IMR-90 (cell line): ENCODE results near the gene OGT.

Source experiments
- CEBPB ChIP-seq: IDR thresholded peaks from 2 replicates; pipeline ENCODE4 v1.6.1; 2012; ENCODE audit warnings: low read depth, low read length, improper control_type of control experiment
- ELK1 ChIP-seq: fragments of 150-350 bp; IDR thresholded peaks from 2 replicates; pipeline ENCODE4 v1.6.1; 2016; ENCODE audit warnings: low read depth, mild to moderate bottlenecking, low read length, moderate library complexity, borderline replicate concordance
- MAZ ChIP-seq: IDR thresholded peaks from 2 replicates; pipeline ENCODE4 v1.6.1; 2012; ENCODE audit warnings: low read depth, mild to moderate bottlenecking, low read length, improper control_type of control experiment, moderate library complexity, borderline replicate concordance
- POLR2A ChIP-seq: IDR thresholded peaks from 2 replicates; pipeline ENCODE4 v1.6.1; 2012; ENCODE audit warnings: mild to moderate bottlenecking, low read depth, low read length
- RFX5 ChIP-seq: IDR thresholded peaks from 2 replicates; pipeline ENCODE4 v1.8.0; 2012; ENCODE audit warnings: low read depth, mild to moderate bottlenecking, low read length, moderate library complexity
- SMC3 ChIP-seq: fragments of 150-350 bp; IDR thresholded peaks from 2 replicates; pipeline ENCODE4 v1.6.1; 2016; ENCODE audit warnings: low read depth, mild to moderate bottlenecking, antibody characterized with exemption, low read length, moderate library complexity
- TF ChIP-seq, protein P1 (sequence below): conservative IDR thresholded peaks from 2 replicates; pipeline ENCODE4 v1.5.1; 2012; ENCODE audit warnings: mild to moderate bottlenecking, low read depth, low read length, improper control_type of control experiment

- no peak for TF ChIP-seq SMC3
- TF ChIP-seq, protein P1, sequence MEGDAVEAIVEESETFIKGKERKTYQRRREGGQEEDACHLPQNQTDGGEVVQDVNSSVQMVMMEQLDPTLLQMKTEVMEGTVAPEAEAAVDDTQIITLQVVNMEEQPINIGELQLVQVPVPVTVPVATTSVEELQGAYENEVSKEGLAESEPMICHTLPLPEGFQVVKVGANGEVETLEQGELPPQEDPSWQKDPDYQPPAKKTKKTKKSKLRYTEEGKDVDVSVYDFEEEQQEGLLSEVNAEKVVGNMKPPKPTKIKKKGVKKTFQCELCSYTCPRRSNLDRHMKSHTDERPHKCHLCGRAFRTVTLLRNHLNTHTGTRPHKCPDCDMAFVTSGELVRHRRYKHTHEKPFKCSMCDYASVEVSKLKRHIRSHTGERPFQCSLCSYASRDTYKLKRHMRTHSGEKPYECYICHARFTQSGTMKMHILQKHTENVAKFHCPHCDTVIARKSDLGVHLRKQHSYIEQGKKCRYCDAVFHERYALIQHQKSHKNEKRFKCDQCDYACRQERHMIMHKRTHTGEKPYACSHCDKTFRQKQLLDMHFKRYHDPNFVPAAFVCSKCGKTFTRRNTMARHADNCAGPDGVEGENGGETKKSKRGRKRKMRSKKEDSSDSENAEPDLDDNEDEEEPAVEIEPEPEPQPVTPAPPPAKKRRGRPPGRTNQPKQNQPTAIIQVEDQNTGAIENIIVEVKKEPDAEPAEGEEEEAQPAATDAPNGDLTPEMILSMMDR = no peak
- TF ChIP-seq CEBPB = no peak
- TF ChIP-seq POLR2A = no peak
- TF ChIP-seq RFX5 = no peak
- TF ChIP-seq ELK1 = no peak
- no peak for TF ChIP-seq MAZ
Measured at GRCh38 chrX:71625471-71625870, 92.6 kb downstream of the OGT start.
